Vagina (tissue), 2 donors: ENCODE results near the gene TRIO.

Source experiments
- POLR2A ChIP-seq, 2 donors: fragments of 450-650 bp; IDR thresholded peaks; one replicate each; pipeline ENCODE4 v1.6.1; 2017; ENCODE audit warnings: antibody characterized with exemption in 2 of 2, mild to moderate bottlenecking in 2 of 2, moderate library complexity in 2 of 2
- POLR2AphosphoS5 ChIP-seq, 2 donors: sonication (generic); formaldehyde crosslinking; IDR thresholded peaks; one replicate each; pipeline ENCODE4 v1.9.0; 2017; ENCODE audit warnings: antibody characterized with exemption in 2 of 2, mild to moderate bottlenecking in 2 of 2, low read depth in 1 of 2; ENCODE audit not compliant: insufficient read depth in 1 of 2
- TF ChIP-seq, protein P1 (sequence below), 3 experiments: fragments of 450-650 bp in 2 of 3; fragments of 200-600 bp in 1 of 3; sonication (generic) in 1 of 3; IDR thresholded peaks; one replicate each; pipeline ENCODE4 v1.5.1; 2017 to 2019; ENCODE audit warnings: antibody characterized with exemption in 3 of 3, mild to moderate bottlenecking in 2 of 3, moderate library complexity in 2 of 3

DNA sequence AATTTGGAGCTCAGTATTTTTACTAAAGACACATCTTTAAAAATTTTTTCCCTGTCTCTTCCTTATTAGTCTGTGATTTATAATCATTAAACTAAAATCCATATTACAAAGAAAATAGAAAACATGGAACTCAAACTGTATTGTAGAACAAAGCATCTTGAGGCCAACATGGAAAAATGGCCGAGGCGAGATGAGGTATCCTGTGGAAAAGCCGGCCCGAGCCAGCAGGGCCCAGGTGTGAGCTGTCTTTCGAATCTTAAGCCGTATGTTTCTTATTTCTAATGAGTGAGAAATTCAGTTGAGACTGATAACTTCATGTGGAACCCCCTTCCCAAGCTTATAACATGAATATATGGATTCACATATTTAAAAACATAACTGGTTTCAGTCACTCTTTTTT, 268.1 kb downstream of the TRIO start:
- TF ChIP-seq, protein P1, sequence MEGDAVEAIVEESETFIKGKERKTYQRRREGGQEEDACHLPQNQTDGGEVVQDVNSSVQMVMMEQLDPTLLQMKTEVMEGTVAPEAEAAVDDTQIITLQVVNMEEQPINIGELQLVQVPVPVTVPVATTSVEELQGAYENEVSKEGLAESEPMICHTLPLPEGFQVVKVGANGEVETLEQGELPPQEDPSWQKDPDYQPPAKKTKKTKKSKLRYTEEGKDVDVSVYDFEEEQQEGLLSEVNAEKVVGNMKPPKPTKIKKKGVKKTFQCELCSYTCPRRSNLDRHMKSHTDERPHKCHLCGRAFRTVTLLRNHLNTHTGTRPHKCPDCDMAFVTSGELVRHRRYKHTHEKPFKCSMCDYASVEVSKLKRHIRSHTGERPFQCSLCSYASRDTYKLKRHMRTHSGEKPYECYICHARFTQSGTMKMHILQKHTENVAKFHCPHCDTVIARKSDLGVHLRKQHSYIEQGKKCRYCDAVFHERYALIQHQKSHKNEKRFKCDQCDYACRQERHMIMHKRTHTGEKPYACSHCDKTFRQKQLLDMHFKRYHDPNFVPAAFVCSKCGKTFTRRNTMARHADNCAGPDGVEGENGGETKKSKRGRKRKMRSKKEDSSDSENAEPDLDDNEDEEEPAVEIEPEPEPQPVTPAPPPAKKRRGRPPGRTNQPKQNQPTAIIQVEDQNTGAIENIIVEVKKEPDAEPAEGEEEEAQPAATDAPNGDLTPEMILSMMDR (IDR thresholded peaks at IDR 0.05), result no peak
- TF ChIP-seq POLR2A (IDR thresholded peaks at IDR 0.05) (no peak), POLR2AphosphoS5 (IDR thresholded peaks at IDR 0.05; ENCODE audit: insufficient read depth in 1 of 2, low read depth in 1 of 2) (no peak)
